Nephron progenitor cell (in vitro differentiated cells): ENCODE data around the gene LMX1B.
"Not testable (repeated sequence)": the region's sequence is repeated elsewhere in the genome, so short reads cannot be mapped to it uniquely, and the experiment has no call there.

Source experiments
- DNase-seq: peaks from one replicate; pipeline ENCODE4 v3.0.0; 2021
- H3K27ac Mint-ChIP-seq: 2 replicates; pipeline ENCODE4 v1.8.0; 2021; ENCODE audit warnings: mild to moderate bottlenecking, moderate library complexity, mixed read lengths
- H3K27me3 Mint-ChIP-seq: 2 replicates; pipeline ENCODE4 v1.8.0; 2021; ENCODE audit warnings: mild to moderate bottlenecking, low read depth, mixed read lengths; ENCODE audit not compliant: poor library complexity
- H3K36me3 Mint-ChIP-seq: 2 replicates; pipeline ENCODE4 v1.8.0; 2021; ENCODE audit warnings: low read depth, mixed read lengths
- H3K4me1 Mint-ChIP-seq: 2 replicates; pipeline ENCODE4 v1.8.0; 2021; ENCODE audit warnings: mixed read lengths
- H3K4me3 Mint-ChIP-seq: 2 replicates; pipeline ENCODE4 v1.8.0; 2021; ENCODE audit warnings: mild to moderate bottlenecking, moderate library complexity, mixed read lengths
- H3K9me3 Mint-ChIP-seq: 2 replicates; pipeline ENCODE4 v1.8.0; 2021; ENCODE audit warnings: mild to moderate bottlenecking, moderate library complexity, mixed read lengths
- TF ChIP-seq, protein P1 (sequence below): fragments of 200-600 bp; sonication (generic); IDR thresholded peaks from 2 replicates; pipeline ENCODE4 v1.5.0; 2021; ENCODE audit warnings: antibody characterized with exemption

Gene LMX1B

GRCh38 chr9:126613651-126614050 is at the start of gene LMX1B:
Gene LMX1B, plus strand, starts transcription at chr9:126613928. Its CDS starts 522 bp downstream, at chr9:126614450.
- Mint-ChIP-seq H3K36me3 (no peaks in the 10 kb centered on the region), H3K4me3 (peak within 1 kb of the TSS; percentile 84), H3K27me3 (peaks cover 94% of the 10 kb centered on the region), H3K4me1 (peaks cover 62% of the 10 kb centered on the region), H3K9me3 (no peaks in the 10 kb centered on the region), H3K27ac (no peak within 1 kb of the TSS)
- peak; percentile 76 for DNase-seq
- TF ChIP-seq, protein P1, sequence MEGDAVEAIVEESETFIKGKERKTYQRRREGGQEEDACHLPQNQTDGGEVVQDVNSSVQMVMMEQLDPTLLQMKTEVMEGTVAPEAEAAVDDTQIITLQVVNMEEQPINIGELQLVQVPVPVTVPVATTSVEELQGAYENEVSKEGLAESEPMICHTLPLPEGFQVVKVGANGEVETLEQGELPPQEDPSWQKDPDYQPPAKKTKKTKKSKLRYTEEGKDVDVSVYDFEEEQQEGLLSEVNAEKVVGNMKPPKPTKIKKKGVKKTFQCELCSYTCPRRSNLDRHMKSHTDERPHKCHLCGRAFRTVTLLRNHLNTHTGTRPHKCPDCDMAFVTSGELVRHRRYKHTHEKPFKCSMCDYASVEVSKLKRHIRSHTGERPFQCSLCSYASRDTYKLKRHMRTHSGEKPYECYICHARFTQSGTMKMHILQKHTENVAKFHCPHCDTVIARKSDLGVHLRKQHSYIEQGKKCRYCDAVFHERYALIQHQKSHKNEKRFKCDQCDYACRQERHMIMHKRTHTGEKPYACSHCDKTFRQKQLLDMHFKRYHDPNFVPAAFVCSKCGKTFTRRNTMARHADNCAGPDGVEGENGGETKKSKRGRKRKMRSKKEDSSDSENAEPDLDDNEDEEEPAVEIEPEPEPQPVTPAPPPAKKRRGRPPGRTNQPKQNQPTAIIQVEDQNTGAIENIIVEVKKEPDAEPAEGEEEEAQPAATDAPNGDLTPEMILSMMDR: no peak

DNA sequence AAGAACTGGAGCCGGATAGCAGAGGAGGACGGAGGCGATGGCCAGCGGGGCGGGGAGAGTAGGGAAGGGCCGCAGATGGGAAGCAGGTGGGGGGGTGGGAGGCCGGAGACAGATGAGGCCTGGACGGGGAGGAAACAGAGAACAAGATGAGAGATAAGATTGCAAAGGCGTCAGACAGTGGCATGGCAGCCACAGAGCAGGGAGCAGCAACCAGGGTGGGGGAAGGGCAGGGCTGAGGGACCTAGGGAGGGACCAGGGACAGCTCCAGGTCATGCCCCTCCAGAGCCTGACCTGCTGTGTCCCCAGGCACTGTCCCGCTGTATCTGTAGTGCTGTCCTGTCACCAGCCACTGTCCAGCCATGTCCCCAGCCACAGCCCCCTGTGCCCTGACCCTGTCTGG is 49.6 kb upstream of the LMX1B start:
- Mint-ChIP-seq H3K4me1 (peaks cover 19% of the 10 kb centered on the region), H3K27ac (no peak overlapping the region), H3K36me3 (no peaks in the 10 kb centered on the region), H3K4me3 (no peak overlapping the region), H3K9me3 (no peaks in the 10 kb centered on the region), H3K27me3 (peaks cover 68% of the 10 kb centered on the region)
- TF ChIP-seq, protein P1: no peak
- DNase-seq: peak; percentile 65

DNA sequence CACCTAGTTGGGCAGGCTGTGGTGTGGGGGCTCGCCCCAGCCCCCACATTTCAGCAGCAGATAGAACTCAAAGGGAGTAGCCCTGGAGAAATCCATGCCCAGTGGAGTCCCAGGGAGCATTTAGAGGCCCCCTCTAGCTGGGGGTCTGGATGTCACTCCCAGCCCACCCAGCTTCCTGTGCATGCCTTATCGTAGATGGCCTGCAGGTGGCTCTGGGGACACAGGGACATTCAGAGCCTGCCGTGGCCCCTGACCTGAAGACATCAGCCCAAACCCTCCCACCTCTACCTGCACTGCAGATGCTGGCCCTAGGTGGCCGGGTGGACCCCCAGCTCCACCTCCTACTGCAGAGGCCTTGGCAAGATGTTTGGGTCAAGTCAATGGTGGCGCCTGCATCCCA is 49.0 kb upstream of the LMX1B start:
- Mint-ChIP-seq H3K4me3 (no peak overlapping the region), H3K9me3 (no peaks in the 10 kb centered on the region), H3K36me3 (no peaks in the 10 kb centered on the region), H3K27me3 (peaks cover 64% of the 10 kb centered on the region), H3K27ac (no peak overlapping the region), H3K4me1 (peaks cover 19% of the 10 kb centered on the region)
- DNase-seq: no peak
- TF ChIP-seq, protein P1: peak; percentile 40

- Mint-ChIP-seq H3K36me3 (no peaks in the 10 kb centered on the region), H3K27me3 (peaks cover 60% of the 10 kb centered on the region), H3K4me1 (peaks cover 19% of the 10 kb centered on the region), H3K9me3 (no peaks in the 10 kb centered on the region), H3K4me3 (no peak overlapping the region), H3K27ac (no peak overlapping the region)
- DNase-seq: no peak
- TF ChIP-seq, protein P1: no peak
These were observed 48.2 kb upstream of the LMX1B start for GRCh38 chr9:126565336-126566128.

DNA sequence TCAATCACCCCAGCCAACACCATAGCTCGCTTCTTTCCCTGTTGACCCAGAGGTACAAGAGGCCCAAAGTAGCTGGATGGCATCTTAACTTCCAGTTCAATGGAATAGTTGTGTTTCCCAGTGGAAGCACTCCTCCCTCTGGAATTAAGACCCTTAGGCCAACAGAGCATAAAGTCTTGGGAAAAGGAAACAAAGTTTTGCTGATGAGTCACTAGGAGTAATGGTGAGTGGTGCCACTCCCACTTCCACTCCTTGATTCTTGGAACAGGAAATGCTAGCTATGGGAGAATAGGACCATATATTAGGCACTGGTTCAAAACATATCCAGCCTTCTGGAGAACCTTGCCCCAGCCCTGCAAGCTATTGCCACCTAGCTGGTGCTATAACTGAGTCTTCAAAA is 44.7 kb upstream of the LMX1B start:
- DNase-seq: no peak
- peaks cover 41% of the 10 kb centered on the region for H3K27me3 Mint-ChIP-seq
- no peaks in the 10 kb centered on the region for H3K36me3 Mint-ChIP-seq
- peaks cover 5% of the 10 kb centered on the region for H3K9me3 Mint-ChIP-seq
- peaks cover 12% of the 10 kb centered on the region for H3K4me1 Mint-ChIP-seq
- H3K4me3 Mint-ChIP-seq: no peak overlapping the region
- H3K27ac Mint-ChIP-seq: no peak overlapping the region
- TF ChIP-seq, protein P1: no peak

GRCh38 chr9:126578029-126578428 is 35.7 kb upstream of the LMX1B start:
- Mint-ChIP-seq H3K36me3 (no peaks in the 10 kb centered on the region), H3K27me3 (peaks cover 15% of the 10 kb centered on the region)
- TF ChIP-seq, protein P1: no peak

GRCh38 chr9:126580319-126580718 is 33.4 kb upstream of the LMX1B start:
- DNase-seq, H3K4me3 Mint-ChIP-seq, H3K36me3 Mint-ChIP-seq, H3K9me3 Mint-ChIP-seq, H3K27ac Mint-ChIP-seq: not testable (repeated sequence)
- H3K4me1 Mint-ChIP-seq: peaks cover 19% of the 10 kb centered on the region
- H3K27me3 Mint-ChIP-seq: peaks cover 17% of the 10 kb centered on the region

More at GRCh38 chr9:126578029-126578428, 35.7 kb upstream of the LMX1B start:
- no peak overlapping the region for H3K4me3 Mint-ChIP-seq
- peaks cover 7% of the 10 kb centered on the region for H3K4me1 Mint-ChIP-seq
- DNase-seq: no peak
- H3K9me3 Mint-ChIP-seq: peaks cover 14% of the 10 kb centered on the region
- H3K27ac Mint-ChIP-seq: no peak overlapping the region
